Endothelial cell of umbilical vein (primary cell): ENCODE data around the gene SRGAP3.

Experiments used
- POLR2A ChIP-seq: IDR thresholded peaks from 2 replicates; pipeline ENCODE4 v1.6.1; 2012; ENCODE audit warnings: low read depth, mild to moderate bottlenecking, control low read depth, low read length
- TF ChIP-seq, protein P1 (sequence below), 2 donors: IDR thresholded peaks; 1 replicate in 1 of 2; 2 replicates in 1 of 2; pipeline ENCODE4 v1.5.1; 2011; ENCODE audit warnings: low read length in 2 of 2, mild to moderate bottlenecking in 2 of 2, moderate library complexity in 2 of 2, control low read depth in 1 of 2, inconsistent platforms in 1 of 2, low read depth in 1 of 2; ENCODE audit not compliant: insufficient read depth in 1 of 2; ENCODE audit errors: extremely low read depth in 1 of 2
- TF ChIP-seq, protein P2 (sequence below): IDR thresholded peaks from 2 replicates; pipeline ENCODE4 v1.6.1; 2011; ENCODE audit not compliant: insufficient read depth, insufficient read length

DNA sequence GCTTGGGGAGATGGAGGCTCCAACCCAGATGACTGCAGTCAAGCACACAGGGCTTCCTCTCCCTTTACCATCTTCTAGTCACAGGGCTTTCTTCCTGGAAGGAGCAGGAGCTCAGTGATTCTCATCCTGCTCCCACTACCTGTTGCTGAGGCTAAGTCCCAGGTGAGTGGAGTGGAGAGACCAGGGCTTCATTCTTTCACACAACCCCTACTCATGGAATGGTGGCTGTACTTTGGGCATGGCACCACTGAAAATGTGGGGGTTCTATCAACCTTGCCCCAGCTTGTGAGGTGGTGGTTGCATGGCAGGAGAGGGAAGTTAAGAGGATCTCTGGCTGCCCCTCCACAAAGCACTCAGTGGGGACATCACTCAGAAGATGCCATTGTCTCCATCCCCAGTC lies 249.4 kb downstream of the SRGAP3 start:
- TF ChIP-seq POLR2A: no peak
- TF ChIP-seq, protein P1, sequence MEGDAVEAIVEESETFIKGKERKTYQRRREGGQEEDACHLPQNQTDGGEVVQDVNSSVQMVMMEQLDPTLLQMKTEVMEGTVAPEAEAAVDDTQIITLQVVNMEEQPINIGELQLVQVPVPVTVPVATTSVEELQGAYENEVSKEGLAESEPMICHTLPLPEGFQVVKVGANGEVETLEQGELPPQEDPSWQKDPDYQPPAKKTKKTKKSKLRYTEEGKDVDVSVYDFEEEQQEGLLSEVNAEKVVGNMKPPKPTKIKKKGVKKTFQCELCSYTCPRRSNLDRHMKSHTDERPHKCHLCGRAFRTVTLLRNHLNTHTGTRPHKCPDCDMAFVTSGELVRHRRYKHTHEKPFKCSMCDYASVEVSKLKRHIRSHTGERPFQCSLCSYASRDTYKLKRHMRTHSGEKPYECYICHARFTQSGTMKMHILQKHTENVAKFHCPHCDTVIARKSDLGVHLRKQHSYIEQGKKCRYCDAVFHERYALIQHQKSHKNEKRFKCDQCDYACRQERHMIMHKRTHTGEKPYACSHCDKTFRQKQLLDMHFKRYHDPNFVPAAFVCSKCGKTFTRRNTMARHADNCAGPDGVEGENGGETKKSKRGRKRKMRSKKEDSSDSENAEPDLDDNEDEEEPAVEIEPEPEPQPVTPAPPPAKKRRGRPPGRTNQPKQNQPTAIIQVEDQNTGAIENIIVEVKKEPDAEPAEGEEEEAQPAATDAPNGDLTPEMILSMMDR (IDR thresholded peaks at IDR 0.05; ENCODE audit: extremely low read depth in 1 of 2, insufficient read depth in 1 of 2, low read depth in 1 of 2, low read length in 2 of 2): no peak
- TF ChIP-seq, protein P2, sequence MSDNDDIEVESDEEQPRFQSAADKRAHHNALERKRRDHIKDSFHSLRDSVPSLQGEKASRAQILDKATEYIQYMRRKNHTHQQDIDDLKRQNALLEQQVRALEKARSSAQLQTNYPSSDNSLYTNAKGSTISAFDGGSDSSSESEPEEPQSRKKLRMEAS: no peak
